HG03354 (cell line): ENCODE results near the gene HIF3A.
A peak's percentile ranks its signal among the peaks of the same experiment; 100 is the strongest.
"Not testable (repeated sequence)": the region's sequence is repeated elsewhere in the genome, so short reads cannot be mapped to it uniquely, and the experiment has no call there.

Source experiments
- ATAC-seq: cut with Tn5 transposase; IDR thresholded peaks from one replicate; pipeline ENCODE4 v1.9.1; 2021; ENCODE audit warnings: mild to moderate bottlenecking; ENCODE audit not compliant: unreplicated experiment, poor library complexity, severe bottlenecking

Gene HIF3A

DNA sequence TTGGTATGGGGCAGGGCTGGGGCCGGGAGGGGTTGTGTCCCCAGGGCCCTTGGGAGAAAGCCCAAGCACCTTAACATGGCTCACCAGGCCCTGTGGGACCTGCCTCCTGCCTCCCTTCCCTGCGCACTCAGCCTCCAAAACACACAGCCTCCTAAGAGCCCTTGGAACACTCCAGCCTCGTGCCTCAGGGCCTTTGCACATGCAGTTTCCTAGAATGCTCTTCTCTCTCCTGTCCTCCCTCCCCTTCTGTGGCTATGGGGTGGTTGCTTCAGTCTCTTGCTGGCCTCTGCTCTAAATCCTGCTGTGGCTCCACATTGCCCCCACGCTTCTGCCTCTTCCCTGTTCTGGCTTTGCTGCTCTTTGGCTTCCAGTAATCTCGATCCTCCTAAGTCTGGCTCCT lies 23.7 kb downstream of the HIF3A start:
- no peak for ATAC-seq

- ATAC-seq: no peak
Observed at GRCh38 chr19:46321653-46322052, 24.8 kb downstream of the HIF3A start.

DNA sequence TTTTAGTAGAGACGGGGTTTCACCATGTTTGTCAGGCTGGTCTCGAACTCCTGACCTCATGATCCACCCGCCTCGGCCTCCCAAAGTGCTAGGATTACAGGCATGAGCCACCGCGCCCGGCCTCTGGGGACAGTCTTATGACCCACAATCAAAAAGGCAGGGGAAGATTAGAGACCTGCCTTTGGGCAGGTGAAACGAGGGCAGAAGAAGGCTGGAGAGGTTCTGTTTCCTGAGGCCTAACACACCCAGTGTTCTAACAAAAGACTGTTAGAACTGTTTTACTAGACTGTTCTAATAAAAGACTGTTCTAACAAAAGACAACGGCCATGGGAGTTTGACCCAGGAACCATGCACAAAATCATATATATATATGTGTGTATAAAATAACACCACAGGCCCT lies 26.4 kb downstream of the HIF3A start:
- not testable (repeated sequence) for ATAC-seq

- ATAC-seq: no peak
Observed at GRCh38 chr19:46324277-46324676, 27.4 kb downstream of the HIF3A start.

DNA sequence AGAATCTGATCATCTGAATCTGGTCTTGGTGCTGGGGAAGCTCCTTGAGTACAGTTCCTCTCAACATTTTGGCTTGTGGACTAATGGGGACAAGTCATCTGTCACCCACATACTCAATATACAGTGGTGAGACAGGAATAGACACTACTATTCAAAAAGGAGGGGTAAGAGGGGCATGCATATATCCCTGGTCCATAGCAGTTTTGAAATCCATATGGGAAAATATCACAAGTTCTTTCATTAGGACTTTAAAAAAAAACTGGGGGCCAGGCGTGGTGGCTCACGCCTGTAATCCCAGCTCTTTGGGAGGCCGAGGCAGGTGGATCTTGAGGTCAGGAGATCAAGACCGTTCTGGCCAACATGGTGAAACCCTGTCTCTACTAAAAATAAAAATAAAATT lies 29.8 kb downstream of the HIF3A start:
- ATAC-seq: no peak

DNA sequence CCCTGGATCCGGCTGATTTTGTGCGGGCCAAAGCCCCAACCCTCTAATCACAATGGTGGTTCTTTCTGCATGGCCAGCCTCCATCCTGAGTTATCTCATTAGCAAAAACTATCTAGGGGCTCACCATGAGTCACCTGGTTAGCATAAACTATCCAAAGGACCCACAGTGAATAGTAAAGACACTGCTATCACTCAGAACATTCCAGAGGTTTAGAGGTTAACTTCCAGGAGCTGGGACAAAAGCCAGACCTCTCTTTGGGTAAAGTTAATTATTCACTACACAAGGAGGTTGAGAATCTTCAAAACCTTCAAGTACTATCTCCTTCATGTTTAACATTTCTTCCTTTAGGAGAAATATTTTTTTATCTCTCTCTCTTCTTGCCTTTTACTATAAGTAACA lies 31.2 kb downstream of the HIF3A start:
- no peak for ATAC-seq

- ATAC-seq: no peak
Observed at GRCh38 chr19:46330319-46330918, 33.6 kb downstream of the HIF3A start.

DNA sequence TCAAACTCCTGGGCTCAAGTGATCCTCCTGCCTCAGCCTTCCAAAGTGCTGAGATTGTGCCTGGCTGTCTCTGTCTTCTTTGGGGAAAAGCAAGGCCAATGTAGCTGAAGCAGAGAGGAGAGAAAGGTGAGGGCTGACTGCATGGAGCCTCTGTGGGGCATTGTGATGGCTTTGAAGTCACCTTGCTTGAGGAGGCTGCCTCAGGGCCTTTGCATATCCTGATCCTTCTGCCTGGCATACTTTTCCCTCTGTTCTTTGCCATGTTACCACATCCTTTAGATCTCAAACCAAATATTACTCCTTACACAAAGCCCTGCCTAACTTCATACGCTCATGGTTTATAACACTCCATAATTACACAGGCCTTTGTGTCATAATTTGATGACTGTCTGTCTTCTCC lies 40.6 kb downstream of the HIF3A start:
- no peak for ATAC-seq

DNA sequence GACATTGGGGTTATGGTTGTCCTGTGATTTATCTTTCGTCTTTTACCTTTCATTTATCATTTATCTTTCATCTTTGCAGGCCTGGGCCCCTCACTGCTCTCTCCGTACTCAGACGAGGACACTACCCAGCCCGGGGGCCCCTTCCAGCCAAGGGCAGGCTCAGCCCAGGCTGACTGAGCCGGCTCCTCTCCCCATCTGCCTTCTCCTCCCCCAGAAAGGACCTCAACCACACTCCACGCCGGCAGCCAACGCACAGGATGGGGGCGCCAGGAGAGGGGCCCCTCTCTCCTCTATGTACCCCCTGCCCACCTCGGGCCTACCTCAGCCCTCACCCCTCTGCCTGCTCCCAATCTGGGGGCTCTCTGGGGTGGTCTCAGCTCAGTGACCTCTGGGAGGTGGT lies 42.6 kb downstream of the HIF3A start:
- no peak for ATAC-seq

- no peak for ATAC-seq
Observed at GRCh38 chr19:46340051-46340659, 43.3 kb downstream of the HIF3A start.

GRCh38 chr19:46341937-46342336 lies 45.1 kb downstream of the HIF3A start:
- ATAC-seq: no peak

GRCh38 chr19:46344363-46344762 lies 47.5 kb downstream of the HIF3A start:
- ATAC-seq: no peak

- ATAC-seq: no peak
Observed at GRCh38 chr19:46345157-46345556, 48.3 kb downstream of the HIF3A start.

DNA sequence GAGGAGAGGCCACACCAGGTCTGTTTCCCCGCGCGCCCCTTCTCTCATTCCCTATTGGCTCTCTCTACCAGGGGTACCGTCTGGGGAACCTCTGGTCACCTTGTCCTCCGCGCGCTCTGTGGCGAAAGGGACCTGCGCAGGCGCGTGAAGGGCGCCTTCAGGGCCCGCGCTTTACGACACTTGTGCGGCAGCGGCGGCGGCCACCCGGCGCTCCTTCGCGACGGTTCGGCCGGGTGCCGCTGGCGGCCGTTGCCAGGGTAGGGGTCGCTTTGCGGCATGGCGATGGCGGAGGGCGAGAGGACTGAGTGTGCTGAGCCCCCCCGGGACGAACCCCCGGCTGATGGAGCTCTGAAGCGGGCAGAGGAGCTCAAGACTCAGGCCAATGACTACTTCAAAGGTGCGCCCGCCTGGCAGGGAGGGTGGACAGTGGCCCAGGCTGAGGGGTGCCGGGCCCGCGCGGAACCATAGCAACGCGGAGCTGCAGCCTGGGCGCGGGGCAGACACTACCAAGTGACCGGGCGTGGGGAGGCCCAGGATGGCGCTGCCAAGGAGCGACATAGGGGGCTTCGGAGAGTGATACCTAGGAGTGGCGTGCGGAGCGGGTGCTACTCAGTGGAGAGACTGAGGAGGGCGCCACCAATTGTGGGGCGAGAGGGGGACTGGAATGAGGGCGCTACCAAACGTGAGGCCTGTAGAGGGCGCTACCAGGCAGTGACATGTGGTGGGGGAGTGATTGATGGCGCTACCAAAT lies 50.2 kb downstream of the HIF3A start, which contains the start of gene PPP5C:
TSS of gene PPP5C (plus strand) at position 267 of the 751 bp plus-strand sequence. CDS start at position 277, 10 bp downstream.
- peak; percentile 65 for ATAC-seq

DNA sequence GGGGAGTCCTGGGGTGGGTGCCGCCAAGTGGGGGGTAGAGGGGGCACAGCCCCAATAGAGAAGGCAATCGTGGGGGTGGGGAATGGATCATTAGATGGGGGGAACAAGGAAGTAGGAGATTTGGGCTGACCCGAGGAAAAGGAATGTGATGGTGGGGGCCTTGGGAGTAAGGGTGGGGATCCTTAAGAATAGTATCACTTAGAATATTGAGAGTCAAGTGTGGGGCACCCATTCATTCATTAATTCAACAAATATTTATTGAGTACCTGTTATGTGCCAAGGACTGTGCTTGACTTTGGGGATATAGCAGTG lies 50.7 kb downstream of the HIF3A start:
- no peak for ATAC-seq

DNA sequence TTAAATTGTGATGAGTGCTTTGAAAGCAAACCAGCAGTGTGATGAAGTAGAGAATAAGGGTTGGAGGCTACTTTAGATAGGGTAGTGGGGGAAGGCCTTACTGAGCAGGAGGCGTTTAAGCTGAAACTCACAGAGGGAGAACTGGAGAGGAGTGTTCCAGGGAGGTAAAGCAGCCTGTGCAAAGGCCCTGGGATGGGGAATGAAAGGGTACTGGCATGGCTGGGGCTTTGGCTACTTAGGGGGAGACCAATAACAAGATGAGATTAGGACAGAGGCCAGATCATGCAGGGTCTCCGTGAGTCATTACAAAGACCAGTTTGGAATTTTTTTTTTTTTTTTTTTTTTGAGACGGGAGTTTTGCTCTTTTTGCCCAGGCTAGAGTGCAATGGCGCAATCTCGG lies 51.1 kb downstream of the HIF3A start:
- ATAC-seq: no peak

- ATAC-seq: no peak
Observed at GRCh38 chr19:46349311-46349993, 52.6 kb downstream of the HIF3A start.

DNA sequence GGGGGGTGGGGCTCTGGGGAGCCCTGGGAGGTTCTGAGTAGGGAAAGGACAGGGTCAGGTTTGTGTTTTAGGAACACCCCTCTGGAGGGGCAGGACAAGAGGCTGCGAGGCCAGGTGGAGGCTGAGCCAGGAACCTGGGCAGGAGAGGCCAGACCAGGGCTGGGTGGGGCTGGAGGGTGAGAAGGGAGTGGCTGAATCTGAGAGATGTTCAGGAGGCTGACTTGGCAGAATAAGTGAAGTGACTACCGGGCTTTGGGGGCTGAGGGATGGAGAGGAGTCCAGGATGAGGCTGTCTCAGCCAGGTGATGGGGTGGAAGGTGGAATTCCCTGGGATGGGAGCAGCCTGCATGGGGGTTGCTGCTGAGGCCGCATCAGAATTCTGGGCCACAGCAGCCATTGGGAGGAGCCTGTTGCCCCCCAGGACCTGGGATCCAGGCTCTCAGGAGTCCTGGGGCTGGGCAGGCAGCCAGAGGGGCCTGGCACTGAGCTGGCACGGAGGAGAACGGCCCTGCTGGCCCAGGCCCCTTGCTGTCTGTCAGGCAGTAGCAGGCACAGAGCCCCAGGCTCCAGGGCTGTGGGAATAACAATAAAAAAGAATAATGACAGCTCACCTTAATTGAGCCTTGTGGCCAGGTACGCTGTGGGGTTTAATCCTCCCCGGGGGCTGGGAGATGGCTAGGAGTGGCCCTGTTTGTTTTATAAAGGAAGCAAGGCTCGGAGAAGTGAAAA lies 53.4 kb downstream of the HIF3A start:
- ATAC-seq: no peak

GRCh38 chr19:46350758-46351159 lies 53.9 kb downstream of the HIF3A start:
- no peak for ATAC-seq
